Body of pancreas (tissue), 4 donors: ENCODE data around the gene PLA2R1. TPM values are rescaled to one million over a fixed set of nuclear protein-coding genes. Genes with fewer than 3 reads are reported as not detected.

Experiments
- ATAC-seq: fragments of 150-250 bp; one replicate; pipeline ENCODE4 v1.9.1; 2016
- DNase-seq, 4 donors: peaks; one replicate each; pipeline ENCODE4 v3.0.0-alpha.2; 2019
- H3K27ac ChIP-seq, 4 donors: fragments of 200-600 bp; sonication (generic); 1 replicate in 3 of 4; 2 replicates in 1 of 4; pipeline versions ENCODE4 v1.5.1 to v1.6.1; 2016 to 2019; ENCODE audit warnings: mild to moderate bottlenecking in 1 of 4, mixed read lengths in 1 of 4, moderate library complexity in 1 of 4
- H3K27me3 ChIP-seq, 2 donors: fragments of 200-600 bp; sonication (generic); one replicate each; pipeline ENCODE4 v1.6.0; 2016; ENCODE audit warnings: mild to moderate bottlenecking in 1 of 2
- H3K36me3 ChIP-seq, 2 donors: fragments of 200-600 bp; sonication (generic); replicated peaks in 1 of 2; 2 replicates each; pipeline ENCODE4 v1.5.1; 2016; ENCODE audit warnings: low read depth in 2 of 2; ENCODE audit not compliant: insufficient read depth in 1 of 2
- H3K4me1 ChIP-seq: fragments of 200-600 bp; sonication (generic); one replicate; pipeline ENCODE4 v1.6.0; 2016
- H3K4me3 ChIP-seq, 2 donors: fragments of 200-600 bp; sonication (generic); 1 replicate in 1 of 2; 2 replicates in 1 of 2; pipeline ENCODE4 v1.5.1; 2016 to 2019
- H3K9me3 ChIP-seq, 3 donors: fragments of 200-600 bp; sonication (generic); 1 replicate in 2 of 3; 2 replicates in 1 of 3; pipeline ENCODE4 v1.5.1; 2016
- CTCF ChIP-seq, 7 experiments: fragments of 450-650 bp in 4 of 7; fragments of 200-600 bp in 3 of 7; sonication (generic) in 3 of 7; IDR thresholded peaks; one replicate each; pipeline ENCODE4 v1.5.1; 2016 to 2019; ENCODE audit warnings: antibody characterized with exemption in 7 of 7
- POLR2A ChIP-seq, 3 donors: fragments of 450-650 bp; IDR thresholded peaks; one replicate each; pipeline ENCODE4 v1.6.1; 2016; ENCODE audit warnings: antibody characterized with exemption in 3 of 3, mild to moderate bottlenecking in 2 of 3
- WGBS, 2 donors: methylation state at CpG; one replicate each; pipeline ENCODE4 v1.1.5; 2017; 5-methylcytosine and 5-hydroxymethylcytosine counted together
- intact Hi-C: fragments of 100-400 bp; cut with DNase I; formaldehyde crosslinking; loops from one replicate; pipeline ENCODE4 v1.15.1; 2023
- total RNA-seq, 2 donors: library from RNA; depleted of rRNA; stranded (reverse); fragments of >200 nt; gene quantifications; one replicate each; pipeline ENCODE4 v1.1.0, GENCODE V29; 2016

The PLA2R1 gene
- total RNA-seq, 2 donors from 2014 or later, result 1.3 to 2.1 TPM

DNA sequence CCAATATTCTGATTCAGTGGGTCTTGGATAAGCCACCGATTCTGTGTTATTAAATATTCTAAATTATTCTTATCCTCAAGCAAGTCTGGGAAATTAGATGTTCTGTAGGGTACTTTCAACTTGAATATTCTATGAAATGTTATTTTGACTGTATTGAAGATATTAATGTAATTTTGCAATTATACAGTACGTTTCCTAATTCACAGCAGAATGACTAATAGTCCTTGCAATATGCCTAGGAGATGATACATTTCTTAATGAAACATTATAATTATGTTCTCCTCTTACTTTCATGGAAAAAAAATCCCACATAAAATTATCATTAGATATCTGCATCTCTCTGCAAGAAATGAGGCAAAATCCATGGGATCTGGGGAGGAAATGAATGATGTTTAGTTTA is 46.2 kb upstream of the PLA2R1 start:
- WGBS, 2 donors, result 19 to 30% methylated on average over 2 of the region's 2 CpGs
- H3K9me3 ChIP-seq, result no peaks in the 10 kb centered on the region
- ATAC-seq, result no peak
- intact Hi-C loops, result no loop called here
- H3K4me3 ChIP-seq, result no peak overlapping the region
- no peaks in the 10 kb centered on the region for H3K36me3 ChIP-seq
- no peaks in the 10 kb centered on the region for H3K4me1 ChIP-seq
- H3K27ac ChIP-seq, result no peak overlapping the region
- no peaks in the 10 kb centered on the region for H3K27me3 ChIP-seq
- DNase-seq, result no peak
- TF ChIP-seq POLR2A (IDR thresholded peaks at IDR 0.05) (no peak), CTCF (IDR thresholded peaks at IDR 0.05) (no peak)

DNA sequence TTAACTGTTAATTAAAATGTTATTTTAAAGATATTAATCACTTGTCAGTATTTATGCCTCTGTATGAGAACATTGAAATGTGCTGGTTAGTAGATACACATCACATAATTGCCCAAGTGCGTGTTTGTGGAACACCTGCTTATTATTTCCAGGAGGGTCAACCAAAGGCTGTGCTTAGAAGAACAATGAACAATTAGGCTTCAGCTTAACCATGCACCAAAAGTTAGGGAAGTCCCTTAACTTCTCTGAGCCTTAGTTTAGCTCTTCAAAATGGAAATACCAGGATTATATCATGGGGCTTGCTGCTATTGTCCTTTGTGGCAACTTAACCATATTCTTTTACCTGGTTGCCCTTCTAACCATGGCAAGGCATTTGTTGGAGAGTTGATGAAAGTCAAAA is 43.0 kb upstream of the PLA2R1 start:
- no peaks in the 10 kb centered on the region for H3K4me1 ChIP-seq
- no peak overlapping the region for H3K4me3 ChIP-seq
- no peaks in the 10 kb centered on the region for H3K36me3 ChIP-seq
- no peaks in the 10 kb centered on the region for H3K27me3 ChIP-seq
- ATAC-seq (no peak), DNase-seq (no peak)
- H3K9me3 ChIP-seq, result no peaks in the 10 kb centered on the region
- 79 to 82% methylated on average over 1 of the region's 1 CpG for WGBS, 2 donors
- H3K27ac ChIP-seq, result no peak overlapping the region
- intact Hi-C loops, result no loop called here
- no peak for TF ChIP-seq CTCF (IDR thresholded peaks at IDR 0.05)
- TF ChIP-seq POLR2A (IDR thresholded peaks at IDR 0.05), result no peak

DNA sequence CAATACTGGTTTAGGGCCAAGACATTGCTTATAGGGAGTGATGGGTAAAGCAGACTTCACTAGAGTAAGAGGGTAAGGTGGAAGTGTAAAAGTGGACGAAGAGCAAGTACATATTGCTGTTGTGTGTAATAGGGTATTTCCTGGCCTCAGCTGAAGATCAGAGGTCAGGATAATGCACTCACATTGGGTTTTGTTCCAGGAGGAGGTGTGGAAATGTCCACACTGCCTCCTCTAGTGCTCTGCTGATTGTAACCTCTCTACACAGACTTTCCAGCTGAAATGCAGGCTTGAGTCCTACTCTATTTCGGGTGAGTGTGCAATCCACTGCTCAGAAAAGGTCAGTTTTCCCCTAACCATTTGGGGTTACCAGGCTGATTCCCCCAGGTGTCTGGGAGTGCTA is 41.7 kb upstream of the PLA2R1 start:
- no peaks in the 10 kb centered on the region for H3K36me3 ChIP-seq
- no peak overlapping the region for H3K27ac ChIP-seq
- 50 to 58% methylated on average over 2 of the region's 2 CpGs for WGBS, 2 donors
- no peaks in the 10 kb centered on the region for H3K27me3 ChIP-seq
- TF ChIP-seq CTCF (IDR thresholded peaks at IDR 0.05), result no peak
- TF ChIP-seq POLR2A (IDR thresholded peaks at IDR 0.05), result no peak
- H3K4me3 ChIP-seq, result no peak overlapping the region
- intact Hi-C loops, result no loop called here
- no peaks in the 10 kb centered on the region for H3K9me3 ChIP-seq
- ATAC-seq, result no peak
- DNase-seq, result no peak
- no peaks in the 10 kb centered on the region for H3K4me1 ChIP-seq

- no peak for DNase-seq
- WGBS, 2 donors, result 88 to 94% methylated on average over 1 of the region's 1 CpG
- Histone ChIP-seq H3K4me1 (no peaks in the 10 kb centered on the region), H3K36me3 (no peaks in the 10 kb centered on the region), H3K9me3 (peaks cover 0 to 8% (median 0%) of the 10 kb centered on the region in 3 donors), H3K27ac (no peak overlapping the region), H3K27me3 (no peaks in the 10 kb centered on the region), H3K4me3 (no peak overlapping the region)
- intact Hi-C loops, result no loop called here
- no peak for ATAC-seq
- no peak for TF ChIP-seq CTCF (IDR thresholded peaks at IDR 0.05)
- no peak for TF ChIP-seq POLR2A (IDR thresholded peaks at IDR 0.05)
Measured at GRCh38 chr2:160097326-160097725, 34.9 kb upstream of the PLA2R1 start.

DNA sequence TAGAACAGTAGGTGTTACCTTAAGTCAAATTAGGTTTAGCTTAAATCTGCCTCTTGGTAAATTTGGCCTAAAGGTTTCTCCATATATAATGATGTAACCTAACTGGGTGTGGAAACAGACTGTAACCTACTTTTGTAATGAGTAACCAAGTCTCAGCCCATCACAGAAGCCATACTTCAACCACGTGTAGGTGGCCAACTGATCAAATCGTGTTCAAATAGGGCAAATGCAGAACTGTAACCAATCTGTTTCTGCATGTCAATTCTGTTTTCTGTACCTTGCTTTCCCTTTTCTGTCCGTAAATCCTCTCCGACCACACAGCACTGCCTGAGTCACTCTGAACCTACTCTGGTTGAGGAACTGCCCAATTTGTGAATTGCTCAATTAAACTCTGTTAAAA is 34.0 kb upstream of the PLA2R1 start:
- DNase-seq, result no peak
- H3K9me3 ChIP-seq, result peaks cover 0 to 8% (median 0%) of the 10 kb centered on the region in 3 donors
- no peaks in the 10 kb centered on the region for H3K4me1 ChIP-seq
- no peaks in the 10 kb centered on the region for H3K36me3 ChIP-seq
- TF ChIP-seq CTCF (IDR thresholded peaks at IDR 0.05) (no peak), POLR2A (IDR thresholded peaks at IDR 0.05) (no peak)
- WGBS, 2 donors, result 63 to 75% methylated on average over 4 of the region's 4 CpGs
- H3K27ac ChIP-seq, result no peak overlapping the region
- no peaks in the 10 kb centered on the region for H3K27me3 ChIP-seq
- intact Hi-C loops, result no loop called here
- ATAC-seq, result no peak
- no peak overlapping the region for H3K4me3 ChIP-seq
